HFFc6 (cell line): Measurements from ENCODE around the gene THAP9. TPM values are rescaled to one million over a fixed set of nuclear protein-coding genes. Genes with fewer than 3 reads are reported as not detected.

ENCODE experiments used
- DNase-seq: peaks from one replicate; pipeline ENCODE4 v3.0.0-alpha.2; 2018
- H3K27ac Mint-ChIP-seq: 2 replicates; pipeline ENCODE4 v1.8.0; 2020; ENCODE audit warnings: mild to moderate bottlenecking, mixed read lengths
- H3K27me3 Mint-ChIP-seq: 2 replicates; pipeline ENCODE4 v1.8.0; 2021; ENCODE audit warnings: mild to moderate bottlenecking, moderate library complexity, mixed read lengths; ENCODE audit not compliant: insufficient read depth
- H3K36me3 Mint-ChIP-seq: 2 replicates; pipeline ENCODE4 v1.8.0; 2021; ENCODE audit warnings: low read depth, mixed read lengths
- H3K4me1 Mint-ChIP-seq: 2 replicates; pipeline ENCODE4 v1.8.0; 2020; ENCODE audit warnings: low read depth, mixed read lengths
- H3K4me3 Mint-ChIP-seq: 2 replicates; pipeline ENCODE4 v1.8.0; 2020; ENCODE audit warnings: mild to moderate bottlenecking, moderate library complexity, mixed read lengths
- H3K9me3 Mint-ChIP-seq: 2 replicates; pipeline ENCODE4 v1.8.0; 2020; ENCODE audit warnings: mild to moderate bottlenecking, mixed read lengths
- total RNA-seq, 6 experiments: library from RNA; stranded (reverse); fragmentation: NEBNext Ultra II Directional; extraction: Animal tissue kit (Norgen Biotek cat#: 25700); gene quantifications; 2 replicates in 1 of 6; 3 replicates in 5 of 6; pipeline ENCODE4 v1.2.3, GENCODE V29; 2021
- TF ChIP-seq, protein P1 (sequence below): fragments of 200-600 bp; sonication (generic); IDR thresholded peaks from 2 replicates; pipeline ENCODE4 v1.5.0; 2021; ENCODE audit warnings: antibody characterized with exemption, mild to moderate bottlenecking

THAP9 gene
- total RNA-seq, 6 experiments from 2014 or later, result 0.87 to 2.2 (median 1.5) TPM

DNA sequence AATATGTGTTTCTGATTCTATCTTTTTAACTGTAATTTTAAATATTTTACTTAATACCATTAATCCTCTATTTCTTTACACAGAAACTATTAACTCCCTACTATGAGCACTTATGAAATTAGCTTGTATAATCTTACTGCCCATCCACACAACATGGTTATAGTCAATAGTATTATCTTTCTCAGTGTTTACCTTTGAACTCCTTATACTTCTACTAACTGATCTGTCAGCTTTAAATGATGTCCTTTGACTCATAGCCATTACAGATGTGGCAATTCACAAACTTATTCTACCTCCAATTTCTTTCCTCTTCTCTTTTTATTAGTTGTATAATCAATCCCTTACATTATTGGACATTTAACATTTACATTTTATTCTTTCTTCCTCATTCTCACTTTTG, 15.1 kb upstream of the THAP9 start:
- Mint-ChIP-seq H3K27ac (no peak overlapping the region), H3K36me3 (peaks cover 48% of the 10 kb centered on the region), H3K4me1 (peaks cover 62% of the 10 kb centered on the region), H3K27me3 (peaks cover 7% of the 10 kb centered on the region), H3K4me3 (peak overlapping the region; percentile 83; the same call in 1 of the 2 replicates), H3K9me3 (peaks cover 5% of the 10 kb centered on the region; the same call in 1 of the 2 replicates)
- DNase-seq, result no peak
- TF ChIP-seq, protein P1, sequence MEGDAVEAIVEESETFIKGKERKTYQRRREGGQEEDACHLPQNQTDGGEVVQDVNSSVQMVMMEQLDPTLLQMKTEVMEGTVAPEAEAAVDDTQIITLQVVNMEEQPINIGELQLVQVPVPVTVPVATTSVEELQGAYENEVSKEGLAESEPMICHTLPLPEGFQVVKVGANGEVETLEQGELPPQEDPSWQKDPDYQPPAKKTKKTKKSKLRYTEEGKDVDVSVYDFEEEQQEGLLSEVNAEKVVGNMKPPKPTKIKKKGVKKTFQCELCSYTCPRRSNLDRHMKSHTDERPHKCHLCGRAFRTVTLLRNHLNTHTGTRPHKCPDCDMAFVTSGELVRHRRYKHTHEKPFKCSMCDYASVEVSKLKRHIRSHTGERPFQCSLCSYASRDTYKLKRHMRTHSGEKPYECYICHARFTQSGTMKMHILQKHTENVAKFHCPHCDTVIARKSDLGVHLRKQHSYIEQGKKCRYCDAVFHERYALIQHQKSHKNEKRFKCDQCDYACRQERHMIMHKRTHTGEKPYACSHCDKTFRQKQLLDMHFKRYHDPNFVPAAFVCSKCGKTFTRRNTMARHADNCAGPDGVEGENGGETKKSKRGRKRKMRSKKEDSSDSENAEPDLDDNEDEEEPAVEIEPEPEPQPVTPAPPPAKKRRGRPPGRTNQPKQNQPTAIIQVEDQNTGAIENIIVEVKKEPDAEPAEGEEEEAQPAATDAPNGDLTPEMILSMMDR, result no peak

DNA sequence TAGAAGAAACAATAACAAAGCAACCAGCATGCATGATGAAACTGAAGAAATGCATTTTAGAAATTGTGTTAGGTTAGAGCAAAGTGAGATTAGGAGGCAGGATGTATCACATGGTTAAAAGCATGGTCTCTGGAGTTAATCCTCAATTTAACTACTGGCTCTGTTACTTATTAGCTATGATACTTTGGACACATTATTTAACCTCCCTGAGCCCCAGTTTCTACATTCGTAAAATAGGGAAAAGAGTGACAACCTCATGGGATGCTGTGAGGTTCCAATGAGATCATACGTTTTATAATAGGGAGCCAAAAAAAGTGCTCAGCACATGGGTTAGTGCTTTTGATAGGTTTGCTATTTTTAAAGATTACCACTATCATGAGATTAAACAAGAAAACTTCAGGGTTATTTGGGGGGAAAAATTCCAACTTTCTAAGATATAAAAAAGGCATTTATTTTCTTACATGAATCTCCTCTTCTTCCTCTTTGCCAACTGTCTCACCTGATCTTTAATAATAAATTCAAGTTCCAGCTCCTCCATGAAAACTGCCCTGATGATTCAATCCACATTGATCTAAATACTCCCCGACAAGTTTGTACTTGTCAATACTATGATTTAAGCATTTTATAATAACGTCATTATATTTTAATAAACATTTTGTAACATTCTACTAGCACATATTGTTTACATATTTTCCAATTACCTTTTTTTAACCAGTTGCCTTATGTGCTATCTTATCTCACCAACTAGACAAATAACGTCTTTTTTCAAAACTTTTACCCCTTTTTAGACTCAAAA, 14.2 kb upstream of the THAP9 start:
- Mint-ChIP-seq H3K4me1 (peaks cover 55% of the 10 kb centered on the region), H3K27ac (peak overlapping the region; percentile 47)

DNA sequence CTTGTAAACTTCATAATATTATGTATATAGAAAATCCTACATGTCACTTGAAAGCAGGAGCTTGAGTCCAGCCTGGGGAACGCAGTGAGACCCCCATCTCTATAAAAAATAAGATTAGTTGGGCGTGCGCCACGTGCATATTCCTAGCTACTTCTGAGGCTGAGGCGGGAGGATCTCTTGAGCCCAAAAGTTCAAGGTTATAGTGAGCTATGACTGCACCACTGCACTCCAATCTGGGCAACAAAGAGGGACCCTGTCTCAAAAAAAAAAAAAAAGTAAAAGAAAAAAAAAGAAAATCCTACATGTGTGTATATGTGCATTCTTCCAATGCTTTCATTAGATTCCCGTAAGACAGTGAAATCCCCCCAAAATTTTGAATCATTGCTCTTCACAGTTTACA, 11.2 kb upstream of the THAP9 start:
- DNase-seq, result no peak
- H3K4me3 Mint-ChIP-seq, result peak overlapping the region; percentile 96
- peaks cover 65% of the 10 kb centered on the region for H3K4me1 Mint-ChIP-seq
- H3K9me3 Mint-ChIP-seq, result peaks cover 5% of the 10 kb centered on the region; the same call in 1 of the 2 replicates
- H3K27ac Mint-ChIP-seq, result peak overlapping the region; percentile 98
- peaks cover 11% of the 10 kb centered on the region for H3K27me3 Mint-ChIP-seq
- H3K36me3 Mint-ChIP-seq, result peaks cover 36% of the 10 kb centered on the region
- TF ChIP-seq, protein P1, result no peak

More for the DNA sequence above, 14.2 kb upstream of the THAP9 start:
- DNase-seq, result no peak
- H3K4me3 Mint-ChIP-seq, result peak overlapping the region; percentile 83
- H3K27me3 Mint-ChIP-seq, result peaks cover 11% of the 10 kb centered on the region
- TF ChIP-seq, protein P1, result no peak
- H3K36me3 Mint-ChIP-seq, result peaks cover 43% of the 10 kb centered on the region
- peaks cover 5% of the 10 kb centered on the region; the same call in 1 of the 2 replicates for H3K9me3 Mint-ChIP-seq

DNA sequence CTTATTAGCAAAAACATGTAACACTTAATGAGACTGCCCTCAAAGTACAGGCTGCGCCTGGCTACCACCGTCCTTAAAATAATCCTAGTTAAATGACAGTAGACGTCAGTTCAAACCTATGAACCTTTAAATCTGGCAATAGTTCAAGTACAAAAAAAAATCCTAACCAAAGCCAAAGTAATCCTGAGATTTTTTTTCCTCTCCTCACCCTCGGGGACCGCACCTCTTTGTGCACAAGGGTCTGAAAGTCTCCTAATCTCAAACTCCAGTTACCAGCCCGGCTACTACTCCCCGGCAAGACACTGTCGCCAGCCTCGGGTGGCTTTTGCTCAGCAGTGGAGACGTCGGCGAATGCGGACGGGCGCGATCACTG, 10.0 kb upstream of the THAP9 start:
- Mint-ChIP-seq H3K4me1 (peaks cover 59% of the 10 kb centered on the region), H3K36me3 (peaks cover 43% of the 10 kb centered on the region), H3K9me3 (peaks cover 5% of the 10 kb centered on the region; the same call in 1 of the 2 replicates), H3K27ac (peak overlapping the region; percentile 98), H3K27me3 (peaks cover 11% of the 10 kb centered on the region), H3K4me3 (peak overlapping the region; percentile 96)
- TF ChIP-seq, protein P1, result no peak
- peak; percentile 10 for DNase-seq

DNA sequence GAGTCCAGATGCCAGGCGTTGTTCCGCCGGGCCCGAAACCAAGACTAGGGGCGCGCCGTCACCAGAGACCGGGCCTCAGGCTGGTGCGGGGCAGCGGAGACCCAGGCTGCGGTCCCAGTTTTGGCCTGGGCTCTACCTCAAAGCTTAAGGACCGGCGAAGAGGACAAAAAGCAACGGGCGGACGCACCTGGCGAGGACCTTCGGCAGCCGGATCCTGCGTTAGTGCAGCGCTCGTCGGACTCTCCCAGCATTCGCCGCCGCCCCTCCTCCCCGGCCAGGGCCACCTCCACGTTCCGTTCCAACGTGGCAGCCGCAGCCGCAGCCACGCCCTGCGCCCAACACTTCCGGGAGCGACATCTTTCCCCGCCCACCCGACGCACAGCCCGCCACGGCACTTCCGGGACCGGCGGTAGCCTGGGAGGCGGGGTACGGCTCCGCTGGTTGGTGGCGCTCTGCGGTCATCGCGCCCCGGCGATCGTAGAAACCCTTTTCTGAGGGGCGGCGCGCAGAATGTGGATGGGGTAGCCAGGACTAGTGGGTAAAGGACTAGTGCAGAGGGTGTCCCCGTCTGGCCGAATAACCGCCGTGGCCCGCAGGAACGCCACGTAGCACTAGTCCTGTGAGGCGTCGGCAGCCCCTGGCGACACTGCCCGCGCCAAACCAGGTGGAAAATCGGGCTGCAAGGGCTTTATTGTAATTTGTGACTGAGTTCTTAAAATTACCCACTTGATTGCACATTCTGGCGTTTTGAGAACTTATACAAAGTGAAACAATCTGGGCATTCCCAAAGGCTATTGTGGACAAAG, 9.4 kb upstream of the THAP9 start, which contains the start of gene SEC31A:
Gene SEC31A, minus strand, starts transcription at position 253 of the 806 bp plus-strand sequence. CDS start 9,217 bp downstream, outside the sequence.
- TF ChIP-seq, protein P1, result peak; percentile 38; the same call in 1 of the 2 replicates
- peak; percentile 95 for DNase-seq
- Mint-ChIP-seq H3K4me3 (peak within 1 kb of the TSS; percentile 96), H3K27ac (peak within 1 kb of the TSS; percentile 98), H3K9me3 (peaks cover 5% of the 10 kb centered on the region; the same call in 1 of the 2 replicates), H3K36me3 (peaks cover 48% of the 10 kb centered on the region), H3K4me1 (peaks cover 53% of the 10 kb centered on the region), H3K27me3 (peaks cover 11% of the 10 kb centered on the region)
